GM12874 (cell line): Measurements from ENCODE around the gene KIAA1191.

Experiments used
- TF ChIP-seq, protein P1 (sequence below): IDR thresholded peaks from 2 replicates; pipeline ENCODE4 v1.5.1; 2011; ENCODE audit warnings: low read depth, mild to moderate bottlenecking, control low read depth, low read length, moderate library complexity; ENCODE audit not compliant: insufficient read depth

KIAA1191 gene

GRCh38 chr5:176394096-176394495 is 32.5 kb upstream of the KIAA1191 start:
- TF ChIP-seq, protein P1, sequence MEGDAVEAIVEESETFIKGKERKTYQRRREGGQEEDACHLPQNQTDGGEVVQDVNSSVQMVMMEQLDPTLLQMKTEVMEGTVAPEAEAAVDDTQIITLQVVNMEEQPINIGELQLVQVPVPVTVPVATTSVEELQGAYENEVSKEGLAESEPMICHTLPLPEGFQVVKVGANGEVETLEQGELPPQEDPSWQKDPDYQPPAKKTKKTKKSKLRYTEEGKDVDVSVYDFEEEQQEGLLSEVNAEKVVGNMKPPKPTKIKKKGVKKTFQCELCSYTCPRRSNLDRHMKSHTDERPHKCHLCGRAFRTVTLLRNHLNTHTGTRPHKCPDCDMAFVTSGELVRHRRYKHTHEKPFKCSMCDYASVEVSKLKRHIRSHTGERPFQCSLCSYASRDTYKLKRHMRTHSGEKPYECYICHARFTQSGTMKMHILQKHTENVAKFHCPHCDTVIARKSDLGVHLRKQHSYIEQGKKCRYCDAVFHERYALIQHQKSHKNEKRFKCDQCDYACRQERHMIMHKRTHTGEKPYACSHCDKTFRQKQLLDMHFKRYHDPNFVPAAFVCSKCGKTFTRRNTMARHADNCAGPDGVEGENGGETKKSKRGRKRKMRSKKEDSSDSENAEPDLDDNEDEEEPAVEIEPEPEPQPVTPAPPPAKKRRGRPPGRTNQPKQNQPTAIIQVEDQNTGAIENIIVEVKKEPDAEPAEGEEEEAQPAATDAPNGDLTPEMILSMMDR, result no peak

GRCh38 chr5:176392526-176392925 is 31.0 kb upstream of the KIAA1191 start:
- TF ChIP-seq, protein P1, result no peak

DNA sequence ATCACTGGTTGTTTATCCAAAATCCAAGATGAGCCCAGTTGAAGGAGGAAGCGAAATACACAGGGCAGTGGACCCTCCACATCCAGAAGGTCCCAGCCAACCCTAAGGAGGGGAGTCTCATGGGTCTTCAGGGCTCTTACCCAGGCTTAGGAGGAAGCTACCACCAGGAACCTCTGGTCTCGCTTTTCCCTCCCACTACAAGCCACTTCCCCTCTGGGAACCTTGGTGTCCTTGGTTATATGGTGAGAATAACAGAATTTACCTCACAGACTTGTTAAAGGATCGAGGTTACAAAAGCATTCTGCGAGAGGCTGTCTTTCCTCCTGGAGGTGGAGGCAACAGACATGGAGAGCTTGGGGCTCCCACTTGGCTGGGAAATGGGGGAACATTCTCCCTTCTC is 30.4 kb upstream of the KIAA1191 start:
- TF ChIP-seq, protein P1, result no peak

- TF ChIP-seq, protein P1, result no peak
Measured at GRCh38 chr5:176391479-176391878, 29.9 kb upstream of the KIAA1191 start.

GRCh38 chr5:176389135-176390123 is 27.9 kb upstream of the KIAA1191 start:
- TF ChIP-seq, protein P1, result no peak

- TF ChIP-seq, protein P1, result no peak
Measured at GRCh38 chr5:176388444-176389134, 27.0 kb upstream of the KIAA1191 start, which contains the start of the genes HIGD2A and NOP16. Gene HIGD2A (plus strand): TSS chr5:176388751. CDS start chr5:176388820, 69 bp downstream. Gene NOP16 (minus strand): TSS chr5:176388598. CDS start chr5:176388539, 59 bp downstream.

- TF ChIP-seq, protein P1, result no peak
Measured at GRCh38 chr5:176388003-176388443, 26.5 kb upstream of the KIAA1191 start.
